Frontal cortex (tissue), 4 donors: ENCODE results near the gene LMAN2L. TPM values are rescaled to one million over a fixed set of nuclear protein-coding genes. Genes with fewer than 3 reads are reported as not detected.

Source experiments
- DNase-seq, 2 donors: peaks; one replicate each; pipeline ENCODE4 v3.0.0; 2012; ENCODE audit warnings: low spot score in 2 of 2
- FAIRE-seq: peaks from 2 replicates; lab custom pipeline; 2012; peaks lifted over from hg19 to GRCh38; lab: Jason Lieb, UNC
- total RNA-seq: library from RNA; depleted of rRNA; stranded (reverse); fragments of >200 nt; gene quantifications from one replicate; pipeline ENCODE4 v1.2.3, GENCODE V29; 2014
- donor health status: control.
- donor health status: control.
- donor health status: control.

Gene LMAN2L
- total RNA-seq, 1 donor from 2014 or later = 23.6 TPM

GRCh38 chr2:96726131-96726530 is 13.7 kb downstream of the LMAN2L start:
- no peak for FAIRE-seq
- no peak for DNase-seq

- no peak for DNase-seq
- FAIRE-seq = no peak
These were observed 23.5 kb downstream of the LMAN2L start for GRCh38 chr2:96716388-96716787.

GRCh38 chr2:96715658-96716057 is 24.2 kb downstream of the LMAN2L start:
- FAIRE-seq (no peak), DNase-seq (no peak)

GRCh38 chr2:96710985-96711384 is 28.9 kb downstream of the LMAN2L start:
- FAIRE-seq = no peak

GRCh38 chr2:96703021-96703751 is 36.7 kb downstream of the LMAN2L start:
- no peak for FAIRE-seq
- no peak for DNase-seq

More at GRCh38 chr2:96710985-96711384, 28.9 kb downstream of the LMAN2L start:
- no peak for DNase-seq

- no peak for FAIRE-seq
- DNase-seq = no peak
These were observed 37.6 kb downstream of the LMAN2L start for GRCh38 chr2:96702098-96702785.

GRCh38 chr2:96701636-96702035 is 38.2 kb downstream of the LMAN2L start:
- DNase-seq = no peak
- no peak for FAIRE-seq

- FAIRE-seq (no peak), DNase-seq (no peak)
These were observed 39.8 kb downstream of the LMAN2L start for GRCh38 chr2:96700086-96700485.

- FAIRE-seq (no peak), DNase-seq (no peak)
These were observed 40.2 kb downstream of the LMAN2L start for GRCh38 chr2:96699621-96700020.

GRCh38 chr2:96699021-96699420 is 40.8 kb downstream of the LMAN2L start:
- FAIRE-seq = no peak
- DNase-seq = no peak

- no peak for FAIRE-seq
- DNase-seq = no peak
These were observed 41.5 kb downstream of the LMAN2L start for GRCh38 chr2:96698221-96698861.

GRCh38 chr2:96697476-96697875 is 42.4 kb downstream of the LMAN2L start:
- FAIRE-seq = no peak
- DNase-seq = no peak

GRCh38 chr2:96695602-96696001 is 44.3 kb downstream of the LMAN2L start:
- FAIRE-seq (no peak), DNase-seq (no peak)

- DNase-seq = no peak
- no peak for FAIRE-seq
These were observed 44.9 kb downstream of the LMAN2L start for GRCh38 chr2:96694816-96695455.

- DNase-seq (no peak), FAIRE-seq (no peak)
These were observed 45.6 kb downstream of the LMAN2L start for GRCh38 chr2:96694279-96694678.

- no peak for FAIRE-seq
- no peak for DNase-seq
These were observed 46.3 kb downstream of the LMAN2L start for GRCh38 chr2:96693286-96694200.

- no peak for FAIRE-seq
- no peak for DNase-seq
These were observed 47.5 kb downstream of the LMAN2L start for GRCh38 chr2:96692094-96692971.

GRCh38 chr2:96691022-96691612 is 48.7 kb downstream of the LMAN2L start:
- DNase-seq (no peak), FAIRE-seq (no peak)
